ENCODE measurements around the gene NARS2. TPM values are rescaled to one million over a fixed set of nuclear protein-coding genes. Genes with fewer than 3 reads are reported as not detected.

NARS2 gene
- total and polyA plus RNA-seq, 10 of the 15 experiments (the other 5 are each of a cell fraction or from before 2014, with no cell fraction given) = 22.2 to 45.3 (median 36.3) TPM

DNA sequence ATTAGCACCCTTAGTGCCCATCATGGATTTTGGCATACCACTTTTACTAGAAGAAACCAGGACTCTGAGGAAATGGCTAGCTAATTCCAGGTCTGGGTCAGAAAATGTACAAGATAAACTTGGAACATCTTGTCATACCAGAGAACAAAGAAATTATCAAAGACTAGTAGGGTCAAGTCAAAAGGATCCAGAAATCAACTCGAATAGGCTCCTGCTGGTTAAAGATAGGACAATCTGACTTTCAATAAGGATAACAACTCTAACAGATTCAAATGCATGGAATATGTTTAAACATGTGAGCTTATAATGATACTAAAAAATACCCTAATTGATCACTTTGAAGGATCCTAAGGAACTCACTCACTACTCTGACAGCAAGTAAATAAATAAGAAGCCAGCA lies 175.9 kb downstream of the NARS2 start:
- intact Hi-C loops (cut with micrococcal nuclease; ENCODE audit: unreplicated experiment) = no loop called here
- no peaks in the 10 kb centered on the region for H3K79me2 ChIP-seq (ENCODE audit: control insufficient read depth, insufficient read depth, low read length)
- SMC1A ChIA-PET (ENCODE audit: uncharacterized antibody, unreplicated experiment) = interaction anchor here (1.4 kb wide), 1 partner anchor 88 kb away, joined by 3 read pairs; no protein-coding TSS in a partner anchor
- POLR2A ChIA-PET = interaction anchor here (0.6 kb wide), 1 partner anchor 43 kb away, joined by 3 read pairs; no protein-coding TSS in a partner anchor
- WGBS (ENCODE audit: insufficient coverage, insufficient replicate concordance, low lambda C conversion rate, missing lambda C conversion rate) = 100% methylated on average over 1 of the region's 1 CpG
- no peaks in the 10 kb centered on the region for H4K20me1 ChIP-seq (ENCODE audit: control insufficient read depth, insufficient read depth)
- BruUV-seq (replicated peaks) = no TSS peak
- RAD21 ChIA-PET (ENCODE audit: unreplicated experiment) = interaction anchor here (2.7 kb wide), 1 partner anchor 170 kb away, joined by 7 read pairs; no protein-coding TSS in a partner anchor
- no peak overlapping the region for H3K9ac ChIP-seq (ENCODE audit: control insufficient read depth, insufficient read depth, low read length)
- no peaks in the 10 kb centered on the region for H3K36me3 ChIP-seq (ENCODE audit: control insufficient read depth in 2 of 2, insufficient read depth in 2 of 2, low read length in 1 of 2)
- no peak overlapping the region for H3K27ac ChIP-seq (ENCODE audit: control insufficient read depth, insufficient read depth)
- no peak overlapping the region for H3K4me2 ChIP-seq (ENCODE audit: control insufficient read depth, insufficient read depth)
- CTCF ChIA-PET = interaction anchor here (1.1 to 2.1 kb wide), 4 partner anchors 17 to 166 kb away, joined by 3 to 9 read pairs (median 4); no protein-coding TSS in a partner anchor
- H3K4me3 ChIP-seq = no peak overlapping the region
- no peaks in the 10 kb centered on the region for H3K27me3 ChIP-seq (replicated peaks in 1 of 2; ENCODE audit: control insufficient read depth in 2 of 2, insufficient read depth in 2 of 2, low read length in 1 of 2)
- in situ Hi-C loops (cut with MboI) = no loop called here
- no peak overlapping the region for H2AFZ ChIP-seq (ENCODE audit: control insufficient read depth, low read depth, low read length)
- ATAC-seq (no peak), FAIRE-seq (no peak), DNase-seq (ENCODE audit: low read depth, low spot score) (no peak)
- no peaks in the 10 kb centered on the region for H3K9me3 ChIP-seq (replicated peaks; ENCODE audit: control insufficient read depth, insufficient read depth, low read length)
- H3K4me1 ChIP-seq (ENCODE audit: control insufficient read depth, insufficient read depth, low read length) = peaks cover 4% of the 10 kb centered on the region; the same call in 1 of the 2 replicates
- TF ChIP-seq, protein P1, sequence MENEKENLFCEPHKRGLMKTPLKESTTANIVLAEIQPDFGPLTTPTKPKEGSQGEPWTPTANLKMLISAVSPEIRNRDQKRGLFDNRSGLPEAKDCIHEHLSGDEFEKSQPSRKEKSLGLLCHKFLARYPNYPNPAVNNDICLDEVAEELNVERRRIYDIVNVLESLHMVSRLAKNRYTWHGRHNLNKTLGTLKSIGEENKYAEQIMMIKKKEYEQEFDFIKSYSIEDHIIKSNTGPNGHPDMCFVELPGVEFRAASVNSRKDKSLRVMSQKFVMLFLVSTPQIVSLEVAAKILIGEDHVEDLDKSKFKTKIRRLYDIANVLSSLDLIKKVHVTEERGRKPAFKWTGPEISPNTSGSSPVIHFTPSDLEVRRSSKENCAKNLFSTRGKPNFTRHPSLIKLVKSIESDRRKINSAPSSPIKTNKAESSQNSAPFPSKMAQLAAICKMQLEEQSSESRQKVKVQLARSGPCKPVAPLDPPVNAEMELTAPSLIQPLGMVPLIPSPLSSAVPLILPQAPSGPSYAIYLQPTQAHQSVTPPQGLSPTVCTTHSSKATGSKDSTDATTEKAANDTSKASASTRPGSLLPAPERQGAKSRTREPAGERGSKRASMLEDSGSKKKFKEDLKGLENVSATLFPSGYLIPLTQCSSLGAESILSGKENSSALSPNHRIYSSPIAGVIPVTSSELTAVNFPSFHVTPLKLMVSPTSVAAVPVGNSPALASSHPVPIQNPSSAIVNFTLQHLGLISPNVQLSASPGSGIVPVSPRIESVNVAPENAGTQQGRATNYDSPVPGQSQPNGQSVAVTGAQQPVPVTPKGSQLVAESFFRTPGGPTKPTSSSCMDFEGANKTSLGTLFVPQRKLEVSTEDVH (IDR thresholded peaks at IDR 0.05; ENCODE audit: low read depth, partially characterized antibody) = no peak
- no peak for TF ChIP-seq CEBPB (IDR thresholded peaks at IDR 0.05; ENCODE audit: borderline replicate concordance in 1 of 2, low read depth in 2 of 2, low read length in 2 of 2)
- no peak for TF ChIP-seq STAT1 (conservative IDR thresholded peaks at IDR 0.05)
- TF ChIP-seq, protein P2, sequence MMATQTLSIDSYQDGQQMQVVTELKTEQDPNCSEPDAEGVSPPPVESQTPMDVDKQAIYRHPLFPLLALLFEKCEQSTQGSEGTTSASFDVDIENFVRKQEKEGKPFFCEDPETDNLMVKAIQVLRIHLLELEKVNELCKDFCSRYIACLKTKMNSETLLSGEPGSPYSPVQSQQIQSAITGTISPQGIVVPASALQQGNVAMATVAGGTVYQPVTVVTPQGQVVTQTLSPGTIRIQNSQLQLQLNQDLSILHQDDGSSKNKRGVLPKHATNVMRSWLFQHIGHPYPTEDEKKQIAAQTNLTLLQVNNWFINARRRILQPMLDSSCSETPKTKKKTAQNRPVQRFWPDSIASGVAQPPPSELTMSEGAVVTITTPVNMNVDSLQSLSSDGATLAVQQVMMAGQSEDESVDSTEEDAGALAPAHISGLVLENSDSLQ (IDR thresholded peaks at IDR 0.05) = no peak
- no peak for TF ChIP-seq KAT2A (conservative IDR thresholded peaks at IDR 0.05; ENCODE audit: control insufficient read depth, low read depth, low read length)
- TF ChIP-seq FOXM1 (IDR thresholded peaks at IDR 0.05; ENCODE audit: low read depth, low read length) = no peak
- TF ChIP-seq, protein P3, sequence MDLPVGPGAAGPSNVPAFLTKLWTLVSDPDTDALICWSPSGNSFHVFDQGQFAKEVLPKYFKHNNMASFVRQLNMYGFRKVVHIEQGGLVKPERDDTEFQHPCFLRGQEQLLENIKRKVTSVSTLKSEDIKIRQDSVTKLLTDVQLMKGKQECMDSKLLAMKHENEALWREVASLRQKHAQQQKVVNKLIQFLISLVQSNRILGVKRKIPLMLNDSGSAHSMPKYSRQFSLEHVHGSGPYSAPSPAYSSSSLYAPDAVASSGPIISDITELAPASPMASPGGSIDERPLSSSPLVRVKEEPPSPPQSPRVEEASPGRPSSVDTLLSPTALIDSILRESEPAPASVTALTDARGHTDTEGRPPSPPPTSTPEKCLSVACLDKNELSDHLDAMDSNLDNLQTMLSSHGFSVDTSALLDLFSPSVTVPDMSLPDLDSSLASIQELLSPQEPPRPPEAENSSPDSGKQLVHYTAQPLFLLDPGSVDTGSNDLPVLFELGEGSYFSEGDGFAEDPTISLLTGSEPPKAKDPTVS (IDR thresholded peaks at IDR 0.05; ENCODE audit: low read depth, low read length) = no peak
- TF ChIP-seq ZNF24 (IDR thresholded peaks at IDR 0.05) = no peak
- no peak for TF ChIP-seq SIN3A (IDR thresholded peaks at IDR 0.05; ENCODE audit: low read depth, low read length)
- TF ChIP-seq SMARCA5 (IDR thresholded peaks at IDR 0.05) = no peak
- TF ChIP-seq CBX3 (IDR thresholded peaks at IDR 0.05; ENCODE audit: borderline replicate concordance, low read depth) = no peak
- TF ChIP-seq, protein P4, sequence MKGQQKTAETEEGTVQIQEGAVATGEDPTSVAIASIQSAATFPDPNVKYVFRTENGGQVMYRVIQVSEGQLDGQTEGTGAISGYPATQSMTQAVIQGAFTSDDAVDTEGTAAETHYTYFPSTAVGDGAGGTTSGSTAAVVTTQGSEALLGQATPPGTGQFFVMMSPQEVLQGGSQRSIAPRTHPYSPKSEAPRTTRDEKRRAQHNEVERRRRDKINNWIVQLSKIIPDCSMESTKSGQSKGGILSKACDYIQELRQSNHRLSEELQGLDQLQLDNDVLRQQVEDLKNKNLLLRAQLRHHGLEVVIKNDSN (IDR thresholded peaks at IDR 0.05; ENCODE audit: borderline replicate concordance, extremely low read length, insufficient read depth, low read depth, low read length) = no peak
- TF ChIP-seq SRF (IDR thresholded peaks at IDR 0.05; ENCODE audit: low read depth in 2 of 2, low read length in 2 of 2) = no peak
- no peak for TF ChIP-seq MEF2B (IDR thresholded peaks at IDR 0.05; ENCODE audit: partially characterized antibody, poor library complexity, severe bottlenecking)
- TF ChIP-seq POLR2AphosphoS5 (IDR thresholded peaks at IDR 0.05; ENCODE audit: low read length) = no peak
- TF ChIP-seq, protein P5, sequence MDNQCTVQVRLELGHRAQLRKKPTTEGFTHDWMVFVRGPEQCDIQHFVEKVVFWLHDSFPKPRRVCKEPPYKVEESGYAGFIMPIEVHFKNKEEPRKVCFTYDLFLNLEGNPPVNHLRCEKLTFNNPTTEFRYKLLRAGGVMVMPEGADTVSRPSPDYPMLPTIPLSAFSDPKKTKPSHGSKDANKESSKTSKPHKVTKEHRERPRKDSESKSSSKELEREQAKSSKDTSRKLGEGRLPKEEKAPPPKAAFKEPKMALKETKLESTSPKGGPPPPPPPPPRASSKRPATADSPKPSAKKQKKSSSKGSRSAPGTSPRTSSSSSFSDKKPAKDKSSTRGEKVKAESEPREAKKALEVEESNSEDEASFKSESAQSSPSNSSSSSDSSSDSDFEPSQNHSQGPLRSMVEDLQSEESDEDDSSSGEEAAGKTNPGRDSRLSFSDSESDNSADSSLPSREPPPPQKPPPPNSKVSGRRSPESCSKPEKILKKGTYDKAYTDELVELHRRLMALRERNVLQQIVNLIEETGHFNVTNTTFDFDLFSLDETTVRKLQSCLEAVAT (IDR thresholded peaks at IDR 0.05) = no peak
- no peak for TF ChIP-seq MTA2 (IDR thresholded peaks at IDR 0.05; ENCODE audit: low read depth)
